ENCODE results near the gene NPHP4.
"Not testable (repeated sequence)": the region's sequence is repeated elsewhere in the genome, so short reads cannot be mapped to it uniquely, and the experiment has no call there.

Gene NPHP4

GRCh38 chr1:6023346-6023745 is 31.1 kb upstream of the NPHP4 start:
- no peak for DNase-seq

GRCh38 chr1:6022193-6022592 is 30.0 kb upstream of the NPHP4 start:
- DNase-seq, result no peak

GRCh38 chr1:6019166-6019845 is 27.1 kb upstream of the NPHP4 start:
- no peak for DNase-seq

- DNase-seq, result not testable (repeated sequence)
Observed at GRCh38 chr1:6017654-6018053, 25.4 kb upstream of the NPHP4 start.

- DNase-seq, result no peak
Observed at GRCh38 chr1:6016191-6016865, 24.1 kb upstream of the NPHP4 start.

- DNase-seq, result no peak
Observed at GRCh38 chr1:6014130-6014999, 22.1 kb upstream of the NPHP4 start.

GRCh38 chr1:6013491-6013890 is 21.3 kb upstream of the NPHP4 start:
- no peak for DNase-seq

GRCh38 chr1:6012529-6013318 is 20.5 kb upstream of the NPHP4 start:
- no peak for DNase-seq

GRCh38 chr1:6011946-6012258 is 19.7 kb upstream of the NPHP4 start:
- no peak for DNase-seq

- DNase-seq, result no peak
Observed at GRCh38 chr1:6011161-6011945, 19.1 kb upstream of the NPHP4 start.

- no peak for DNase-seq
Observed at GRCh38 chr1:6010554-6010953, 18.3 kb upstream of the NPHP4 start.

GRCh38 chr1:6009120-6010040 is 17.2 kb upstream of the NPHP4 start:
- no peak for DNase-seq

GRCh38 chr1:6008696-6009095 is 16.5 kb upstream of the NPHP4 start:
- DNase-seq, result no peak

- DNase-seq, result no peak
Observed at GRCh38 chr1:6008084-6008415, 15.8 kb upstream of the NPHP4 start.

- DNase-seq, result peak in 1 of 4 experiments; percentile 28
Observed at GRCh38 chr1:6007318-6008083, 15.3 kb upstream of the NPHP4 start.

- DNase-seq, result no peak
Observed at GRCh38 chr1:6006882-6007281, 14.7 kb upstream of the NPHP4 start.

GRCh38 chr1:6005276-6005917 is 13.2 kb upstream of the NPHP4 start:
- no peak for DNase-seq

GRCh38 chr1:6004412-6005123 is 12.3 kb upstream of the NPHP4 start:
- no peak for DNase-seq
